ENCODE measurements around the gene RBM23. TPM values are rescaled to one million over a fixed set of nuclear protein-coding genes. Genes with fewer than 3 reads are reported as not detected.
A peak's percentile ranks its signal among the peaks of the same experiment; 100 is the strongest.
"Not testable (repeated sequence)": the region's sequence is repeated elsewhere in the genome, so short reads cannot be mapped to it uniquely, and the experiment has no call there.

The RBM23 gene
- total RNA-seq, 1 experiment from 2014 or later = 42.4 TPM

- TF ChIP-seq, protein P1, sequence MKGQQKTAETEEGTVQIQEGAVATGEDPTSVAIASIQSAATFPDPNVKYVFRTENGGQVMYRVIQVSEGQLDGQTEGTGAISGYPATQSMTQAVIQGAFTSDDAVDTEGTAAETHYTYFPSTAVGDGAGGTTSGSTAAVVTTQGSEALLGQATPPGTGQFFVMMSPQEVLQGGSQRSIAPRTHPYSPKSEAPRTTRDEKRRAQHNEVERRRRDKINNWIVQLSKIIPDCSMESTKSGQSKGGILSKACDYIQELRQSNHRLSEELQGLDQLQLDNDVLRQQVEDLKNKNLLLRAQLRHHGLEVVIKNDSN (CRISPR knock-in tag; IDR thresholded peaks at IDR 0.05) = no peak
- TF ChIP-seq JUN (CRISPR knock-in tag; IDR thresholded peaks at IDR 0.05) (no peak), SP1 (CRISPR knock-in tag; conservative IDR thresholded peaks at IDR 0.05) (no peak), CDX4 (CRISPR knock-in tag; IDR thresholded peaks at IDR 0.05; ENCODE audit: borderline replicate concordance) (no peak), FOXJ3 (CRISPR knock-in tag; IDR thresholded peaks at IDR 0.05; ENCODE audit: borderline replicate concordance) (no peak), PREB (CRISPR knock-in tag; IDR thresholded peaks at IDR 0.05; ENCODE audit: borderline replicate concordance) (no peak), ATF3 (CRISPR knock-in tag; conservative IDR thresholded peaks at IDR 0.05) (no peak), NFATC4 (CRISPR knock-in tag; IDR thresholded peaks at IDR 0.05) (no peak), MXD4 (CRISPR knock-in tag; IDR thresholded peaks at IDR 0.05; ENCODE audit: borderline replicate concordance) (no peak)
These were observed 612 bp upstream of the RBM23 start (continued) for GRCh38 chr14:22919601-22919921.

DNA sequence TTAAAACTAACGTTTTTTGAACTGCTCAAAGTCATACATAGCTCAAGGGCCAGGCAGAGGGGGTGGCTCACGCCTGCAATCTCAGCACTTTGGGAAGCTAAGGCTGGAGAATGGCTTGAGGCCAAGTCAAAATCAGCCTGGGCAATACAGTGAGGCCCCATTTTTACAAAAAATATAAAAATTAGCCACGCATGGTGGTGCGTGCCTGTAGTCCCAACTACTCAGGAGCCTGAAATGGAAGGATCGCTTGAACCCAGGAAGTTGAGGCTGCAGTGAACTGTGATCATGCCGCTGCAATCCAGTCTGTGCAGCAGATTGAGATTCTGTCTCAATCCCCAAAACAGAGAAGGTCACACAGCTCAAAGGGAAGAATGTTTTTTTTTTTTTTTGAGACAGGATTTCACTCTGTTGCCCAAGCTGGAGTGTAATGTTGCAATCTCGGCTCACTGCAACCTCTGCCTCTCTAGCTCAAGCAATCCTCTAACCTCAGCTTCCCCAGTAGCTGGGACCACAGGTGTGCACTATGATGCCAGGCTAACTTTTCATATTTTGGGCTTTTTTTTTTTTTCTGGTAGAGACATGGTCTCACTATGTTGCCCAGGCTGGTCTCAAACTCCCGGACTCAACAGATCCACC, 2.9 kb downstream of the RBM23 start:
- Mint-ChIP-seq H3K9me3 (no peaks in the 10 kb centered on the region), H3K27me3 (ENCODE audit: low read depth) (peaks cover 2% of the 10 kb centered on the region; the same call in 1 of the 2 replicates), H3K36me3 (peaks cover 16% of the 10 kb centered on the region), H3K27ac (no peak overlapping the region), H3K4me3 (no peak overlapping the region), H3K4me1 (peaks cover 17% of the 10 kb centered on the region)
- ATAC-seq (no peak), DNase-seq (ENCODE audit: low spot score) (no peak)
- ChIA-PET CTCF (interaction anchor here (0.7 to 1.0 kb wide), 3 partner anchors 346 to 527 kb away, joined by 3 read pairs; no protein-coding TSS in a partner anchor), POLR2A (interaction anchor here (0.7 kb wide), 1 partner anchor 358 kb away, joined by 4 read pairs; no protein-coding TSS in a partner anchor)
- peak; percentile 94 for TF ChIP-seq GABPB1 (CRISPR knock-in tag; IDR thresholded peaks at IDR 0.05)
- no peak for TF ChIP-seq IRF1 (CRISPR knock-in tag; IDR thresholded peaks at IDR 0.05)
- TF ChIP-seq ZMAT4 (CRISPR knock-in tag; IDR thresholded peaks at IDR 0.05) = no peak

GRCh38 chr14:22914836-22915235, 4.1 kb downstream of the RBM23 start:
- not testable (repeated sequence) for ATAC-seq; H3K27me3 Mint-ChIP-seq (ENCODE audit: low read depth); H3K4me3 Mint-ChIP-seq; H3K36me3 Mint-ChIP-seq; DNase-seq (ENCODE audit: low spot score); H3K27ac Mint-ChIP-seq; H3K9me3 Mint-ChIP-seq
- CTCF ChIA-PET = interaction anchor here (0.6 to 1.7 kb wide), 3 partner anchors 15 to 132 kb away, joined by 3 to 4 read pairs (median 4); no protein-coding TSS in a partner anchor
- POLR2A ChIA-PET = interaction anchor here (0.7 kb wide), 3 partner anchors 15 to 422 kb away, joined by 3 read pairs; no protein-coding TSS in a partner anchor
- H3K4me1 Mint-ChIP-seq = peaks cover 11% of the 10 kb centered on the region

DNA sequence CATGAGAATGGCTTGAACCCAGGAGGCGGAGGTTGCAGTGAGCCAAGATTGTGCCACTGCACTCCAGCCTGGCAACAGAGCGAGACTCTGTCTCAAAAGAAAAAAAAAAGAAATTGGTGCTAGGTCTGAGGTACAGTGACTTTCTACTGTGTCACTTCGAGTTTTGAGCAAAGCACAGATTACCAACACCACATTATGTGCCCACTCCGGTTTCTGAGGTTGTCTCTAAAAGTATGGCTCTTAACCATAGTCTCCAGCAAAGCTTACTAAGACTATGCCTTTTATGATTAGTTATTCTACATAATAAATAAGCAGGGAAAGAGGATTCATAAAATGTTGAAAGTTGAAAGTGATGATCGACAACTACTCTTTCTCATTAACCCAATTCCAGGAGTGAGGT, 8.0 kb downstream of the RBM23 start:
- H3K36me3 Mint-ChIP-seq = peaks cover 27% of the 10 kb centered on the region
- no peak overlapping the region for H3K4me3 Mint-ChIP-seq
- H3K27ac Mint-ChIP-seq = no peak overlapping the region
- DNase-seq (ENCODE audit: low spot score) (no peak), ATAC-seq (no peak)
- no peaks in the 10 kb centered on the region for H3K4me1 Mint-ChIP-seq
- ChIA-PET POLR2A (interaction anchor here (0.7 kb wide), 1 partner anchor 52 kb away, joined by 4 read pairs; no protein-coding TSS in a partner anchor), CTCF (interaction anchor here (1.6 to 1.7 kb wide), 3 partner anchors 20 to 75 kb away, joined by 3 to 4 read pairs (median 3); no protein-coding TSS in a partner anchor)
- H3K9me3 Mint-ChIP-seq = no peaks in the 10 kb centered on the region
- TF ChIP-seq KAT7 (CRISPR knock-in tag; IDR thresholded peaks at IDR 0.05; ENCODE audit: borderline replicate concordance) (no peak), ZNF232 (CRISPR knock-in tag; IDR thresholded peaks at IDR 0.05) (no peak), CDX4 (CRISPR knock-in tag; IDR thresholded peaks at IDR 0.05; ENCODE audit: borderline replicate concordance) (no peak), GABPB1 (CRISPR knock-in tag; IDR thresholded peaks at IDR 0.05) (no peak), JAZF1 (CRISPR knock-in tag; IDR thresholded peaks at IDR 0.05) (no peak), FOXJ3 (CRISPR knock-in tag; IDR thresholded peaks at IDR 0.05; ENCODE audit: borderline replicate concordance) (no peak), NR1H2 (CRISPR knock-in tag; IDR thresholded peaks at IDR 0.05) (no peak), MXD4 (CRISPR knock-in tag; IDR thresholded peaks at IDR 0.05; ENCODE audit: borderline replicate concordance) (no peak), ZNF219 (CRISPR knock-in tag; IDR thresholded peaks at IDR 0.05; ENCODE audit: borderline replicate concordance) (no peak)
- no peaks in the 10 kb centered on the region for H3K27me3 Mint-ChIP-seq (ENCODE audit: low read depth)

All from WTC11 (cell line).